HUDEP-2 (cell line): Measurements from ENCODE around the gene PARD6G.

ENCODE experiments used
- DNase-seq, 76 experiments: peaks; one replicate each; lab custom pipeline; 2025; ENCODE audit not compliant: unreplicated experiment in 76 of 76; lab: John Stamatoyannopoulos, UW

The PARD6G gene

GRCh38 chr18:80176334-80177073 is 70.8 kb downstream of the PARD6G start:
- no peak for DNase-seq

GRCh38 chr18:80175451-80176204 is 71.7 kb downstream of the PARD6G start:
- DNase-seq, result no peak

- DNase-seq, result no peak
These were observed 74.3 kb downstream of the PARD6G start for GRCh38 chr18:80173060-80173459.

GRCh38 chr18:80172056-80172455 is 75.3 kb downstream of the PARD6G start:
- no peak for DNase-seq

GRCh38 chr18:80171054-80171872 is 76.1 kb downstream of the PARD6G start:
- peak in 39 of 76 experiments; percentile 6 to 72 (median 29) for DNase-seq

- no peak for DNase-seq
These were observed 76.8 kb downstream of the PARD6G start for GRCh38 chr18:80170395-80171053.

GRCh38 chr18:80169607-80170006 is 77.7 kb downstream of the PARD6G start:
- no peak for DNase-seq

GRCh38 chr18:80168982-80169381 is 78.3 kb downstream of the PARD6G start:
- no peak for DNase-seq

GRCh38 chr18:80168346-80168745 is 79.0 kb downstream of the PARD6G start:
- no peak for DNase-seq

- DNase-seq, result no peak
These were observed 79.4 kb downstream of the PARD6G start for GRCh38 chr18:80167931-80168330.

GRCh38 chr18:80167331-80167730 is 80.0 kb downstream of the PARD6G start:
- no peak for DNase-seq

- no peak for DNase-seq
These were observed 80.6 kb downstream of the PARD6G start for GRCh38 chr18:80166725-80167124.

GRCh38 chr18:80166240-80166639 is 81.1 kb downstream of the PARD6G start:
- no peak for DNase-seq

- DNase-seq, result peak in 7 of 76 experiments; percentile 22 to 67 (median 36)
These were observed 82.5 kb downstream of the PARD6G start for GRCh38 chr18:80164727-80165355.

GRCh38 chr18:80163183-80163582 is 84.1 kb downstream of the PARD6G start:
- no peak for DNase-seq

GRCh38 chr18:80161781-80162417 is 85.4 kb downstream of the PARD6G start:
- no peak for DNase-seq

- DNase-seq, result no peak
These were observed 87.3 kb downstream of the PARD6G start for GRCh38 chr18:80159713-80160636.

GRCh38 chr18:80158365-80158764 is 88.9 kb downstream of the PARD6G start:
- DNase-seq, result no peak
